ENCODE data around the gene GET3. TPM values are rescaled to one million over a fixed set of nuclear protein-coding genes. Genes with fewer than 3 reads are reported as not detected.

GET3 gene
- total RNA-seq, 1 experiment from 2014 or later, result 110 TPM

GRCh38 chr19:12750851-12751250, 13.6 kb downstream of the GET3 start:
- peak overlapping the region; percentile 6 for H3K4me3 Mint-ChIP-seq

GRCh38 chr19:12751635-12752034, 14.3 kb downstream of the GET3 start, which contains the start of gene BEST2:
BEST2 (plus strand) TSS chr19:12751791; CDS start chr19:12752593, 802 bp downstream.
- peak within 1 kb of the TSS; percentile 69 for H3K4me3 Mint-ChIP-seq
- POLR2A ChIA-PET, result no interaction called here
- H3K36me3 Mint-ChIP-seq, result peaks cover 13% of the 10 kb centered on the region
- CTCF ChIA-PET, result interaction anchor here (1.4 to 2.5 kb wide), 5 partner anchors 9 to 121 kb away, joined by 3 to 17 read pairs (median 5); partner anchors contain the start of gene GET3
- peaks cover 13% of the 10 kb centered on the region for H3K4me1 Mint-ChIP-seq
- peak; percentile 74 for ATAC-seq
- 0 out of 2 replicates have a peak, but pooled peaks have one; percentile 57 for TF ChIP-seq SP1 (CRISPR knock-in tag; conservative IDR thresholded peaks at IDR 0.05)
- TF ChIP-seq ARID4B (CRISPR knock-in tag; IDR thresholded peaks at IDR 0.05; ENCODE audit: borderline replicate concordance), result 0 out of 2 replicates have a peak, but pooled peaks have one; percentile 28
- no peak for TF ChIP-seq ZMAT4 (CRISPR knock-in tag; IDR thresholded peaks at IDR 0.05)
- TF ChIP-seq ZNF263 (CRISPR knock-in tag; IDR thresholded peaks at IDR 0.05; ENCODE audit: low read depth), result no peak
- H3K27ac Mint-ChIP-seq, result no peak within 1 kb of the TSS
- H3K9me3 Mint-ChIP-seq, result no peaks in the 10 kb centered on the region
- peak; percentile 61 for DNase-seq (ENCODE audit: low spot score)
- H3K27me3 Mint-ChIP-seq (ENCODE audit: low read depth), result peaks cover 49% of the 10 kb centered on the region

More at GRCh38 chr19:12750851-12751250, 13.6 kb downstream of the GET3 start:
- peaks cover 13% of the 10 kb centered on the region for H3K4me1 Mint-ChIP-seq
- H3K27ac Mint-ChIP-seq, result no peak overlapping the region
- H3K27me3 Mint-ChIP-seq (ENCODE audit: low read depth), result peaks cover 44% of the 10 kb centered on the region
- DNase-seq (ENCODE audit: low spot score) (no peak), ATAC-seq (no peak)
- ChIA-PET POLR2A (no interaction called here), CTCF (interaction anchor here (1.4 to 2.5 kb wide), 4 partner anchors 10 to 122 kb away, joined by 3 to 17 read pairs (median 6); partner anchors contain the start of gene GET3)
- no peak for TF ChIP-seq ZNF671 (CRISPR knock-in tag; IDR thresholded peaks at IDR 0.05)
- no peak for TF ChIP-seq SMAD3 (CRISPR knock-in tag; IDR thresholded peaks at IDR 0.05; ENCODE audit: borderline replicate concordance)
- TF ChIP-seq JUN (CRISPR knock-in tag; IDR thresholded peaks at IDR 0.05), result no peak
- no peak for TF ChIP-seq MYBL2 (CRISPR knock-in tag; IDR thresholded peaks at IDR 0.05)
- TF ChIP-seq PRRX2 (CRISPR knock-in tag; IDR thresholded peaks at IDR 0.05), result no peak
- TF ChIP-seq ZNF416 (CRISPR knock-in tag; IDR thresholded peaks at IDR 0.05), result no peak
- no peak for TF ChIP-seq NR3C1 (CRISPR knock-in tag; conservative IDR thresholded peaks at IDR 0.05; ENCODE audit: low read depth)
- TF ChIP-seq FOXJ3 (CRISPR knock-in tag; IDR thresholded peaks at IDR 0.05; ENCODE audit: borderline replicate concordance), result no peak
- peaks cover 13% of the 10 kb centered on the region for H3K36me3 Mint-ChIP-seq
- H3K9me3 Mint-ChIP-seq, result no peaks in the 10 kb centered on the region

DNA sequence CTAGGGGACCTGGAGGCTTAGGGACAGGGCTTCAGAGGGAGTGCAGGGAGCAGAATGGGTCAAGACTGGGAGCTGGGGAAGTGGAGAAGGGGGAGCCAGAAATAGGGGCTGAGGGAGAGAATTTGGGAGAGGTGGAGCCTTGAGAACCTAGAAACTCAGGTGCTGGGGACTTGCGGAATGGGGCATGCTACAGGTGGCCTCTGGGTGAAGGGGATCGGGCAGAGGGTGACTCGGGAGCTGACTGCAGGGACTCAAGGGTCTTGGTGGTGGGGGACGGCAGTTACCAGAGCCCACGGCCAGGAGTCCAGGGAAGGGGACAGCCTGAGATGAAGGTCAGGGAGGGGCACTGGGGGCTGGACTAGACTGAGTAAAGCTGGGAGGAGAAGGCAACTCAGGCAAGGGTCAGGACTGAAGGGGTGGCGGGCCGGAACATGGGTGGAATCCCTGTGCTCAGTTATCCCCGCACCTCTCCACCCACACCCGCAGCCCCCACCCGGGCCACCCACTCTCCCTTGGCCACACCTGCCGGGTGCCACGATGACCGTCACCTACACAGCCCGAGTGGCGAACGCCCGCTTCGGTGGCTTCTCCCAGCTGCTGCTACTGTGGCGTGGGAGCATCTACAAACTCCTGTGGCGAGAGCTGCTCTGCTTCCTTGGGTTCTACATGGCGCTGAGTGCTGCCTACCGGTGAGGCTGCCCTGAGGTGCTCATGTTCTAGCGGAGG, 14.9 kb downstream of the GET3 start:
- H3K27me3 Mint-ChIP-seq (ENCODE audit: low read depth), result peaks cover 49% of the 10 kb centered on the region
- ATAC-seq, result peak; percentile 24; the same call in 1 of the 2 replicates
- TF ChIP-seq, protein P1, sequence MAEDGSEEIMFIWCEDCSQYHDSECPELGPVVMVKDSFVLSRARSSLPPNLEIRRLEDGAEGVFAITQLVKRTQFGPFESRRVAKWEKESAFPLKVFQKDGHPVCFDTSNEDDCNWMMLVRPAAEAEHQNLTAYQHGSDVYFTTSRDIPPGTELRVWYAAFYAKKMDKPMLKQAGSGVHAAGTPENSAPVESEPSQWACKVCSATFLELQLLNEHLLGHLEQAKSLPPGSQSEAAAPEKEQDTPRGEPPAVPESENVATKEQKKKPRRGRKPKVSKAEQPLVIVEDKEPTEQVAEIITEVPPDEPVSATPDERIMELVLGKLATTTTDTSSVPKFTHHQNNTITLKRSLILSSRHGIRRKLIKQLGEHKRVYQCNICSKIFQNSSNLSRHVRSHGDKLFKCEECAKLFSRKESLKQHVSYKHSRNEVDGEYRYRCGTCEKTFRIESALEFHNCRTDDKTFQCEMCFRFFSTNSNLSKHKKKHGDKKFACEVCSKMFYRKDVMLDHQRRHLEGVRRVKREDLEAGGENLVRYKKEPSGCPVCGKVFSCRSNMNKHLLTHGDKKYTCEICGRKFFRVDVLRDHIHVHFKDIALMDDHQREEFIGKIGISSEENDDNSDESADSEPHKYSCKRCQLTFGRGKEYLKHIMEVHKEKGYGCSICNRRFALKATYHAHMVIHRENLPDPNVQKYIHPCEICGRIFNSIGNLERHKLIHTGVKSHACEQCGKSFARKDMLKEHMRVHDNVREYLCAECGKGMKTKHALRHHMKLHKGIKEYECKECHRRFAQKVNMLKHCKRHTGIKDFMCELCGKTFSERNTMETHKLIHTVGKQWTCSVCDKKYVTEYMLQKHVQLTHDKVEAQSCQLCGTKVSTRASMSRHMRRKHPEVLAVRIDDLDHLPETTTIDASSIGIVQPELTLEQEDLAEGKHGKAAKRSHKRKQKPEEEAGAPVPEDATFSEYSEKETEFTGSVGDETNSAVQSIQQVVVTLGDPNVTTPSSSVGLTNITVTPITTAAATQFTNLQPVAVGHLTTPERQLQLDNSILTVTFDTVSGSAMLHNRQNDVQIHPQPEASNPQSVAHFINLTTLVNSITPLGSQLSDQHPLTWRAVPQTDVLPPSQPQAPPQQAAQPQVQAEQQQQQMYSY (CRISPR knock-in tag; IDR thresholded peaks at IDR 0.05), result peak; percentile 63
- no peak for TF ChIP-seq FOXK1 (CRISPR knock-in tag; IDR thresholded peaks at IDR 0.05)
- no peak for DNase-seq (ENCODE audit: low spot score)
- no peak overlapping the region for H3K27ac Mint-ChIP-seq
- peaks cover 10% of the 10 kb centered on the region for H3K36me3 Mint-ChIP-seq
- CTCF ChIA-PET, result interaction anchor here (1.4 to 2.5 kb wide), 6 partner anchors 8 to 133 kb away, joined by 3 to 17 read pairs (median 4); partner anchors contain the start of gene GET3
- peaks cover 13% of the 10 kb centered on the region for H3K4me1 Mint-ChIP-seq
- no peaks in the 10 kb centered on the region for H3K9me3 Mint-ChIP-seq
- H3K4me3 Mint-ChIP-seq, result peak overlapping the region; percentile 69
- POLR2A ChIA-PET, result interaction anchor here (0.5 to 1.2 kb wide), 4 partner anchors 18 to 124 kb away, joined by 3 to 9 read pairs (median 4); partner anchors contain the start of gene TRIR
